Measurements from ENCODE around the gene LCK. TPM values are rescaled to one million over a fixed set of nuclear protein-coding genes. Genes with fewer than 3 reads are reported as not detected.
"Not testable (repeated sequence)": the region's sequence is repeated elsewhere in the genome, so short reads cannot be mapped to it uniquely, and the experiment has no call there.

The LCK gene
- total RNA-seq, 1 donor from 2014 or later, result 1.8 TPM

GRCh38 chr1:32273391-32274208, 22.5 kb downstream of the LCK start:
- DNase-seq (ENCODE audit: low spot score), result no peak

GRCh38 chr1:32274646-32275340, 23.7 kb downstream of the LCK start:
- DNase-seq (ENCODE audit: low spot score), result no peak

DNA sequence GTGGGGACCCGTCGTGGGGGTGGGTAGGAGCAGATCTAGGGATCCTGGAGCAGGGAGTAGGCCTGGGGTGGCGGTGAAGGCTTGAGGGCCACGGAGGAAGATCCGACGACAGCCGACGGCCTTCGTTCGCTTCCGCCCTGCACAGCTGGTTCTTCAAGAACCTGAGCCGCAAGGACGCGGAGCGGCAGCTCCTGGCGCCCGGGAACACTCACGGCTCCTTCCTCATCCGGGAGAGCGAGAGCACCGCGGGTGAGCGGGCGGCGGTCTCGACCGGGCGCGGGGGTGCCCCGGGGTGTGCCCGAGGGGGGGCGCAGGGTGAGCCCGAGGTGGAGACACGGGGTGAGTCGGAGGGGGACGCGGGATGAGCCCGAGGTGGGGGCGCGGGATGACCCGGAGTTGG, 24.4 kb downstream of the LCK start:
- no peak for DNase-seq (ENCODE audit: low spot score)

DNA sequence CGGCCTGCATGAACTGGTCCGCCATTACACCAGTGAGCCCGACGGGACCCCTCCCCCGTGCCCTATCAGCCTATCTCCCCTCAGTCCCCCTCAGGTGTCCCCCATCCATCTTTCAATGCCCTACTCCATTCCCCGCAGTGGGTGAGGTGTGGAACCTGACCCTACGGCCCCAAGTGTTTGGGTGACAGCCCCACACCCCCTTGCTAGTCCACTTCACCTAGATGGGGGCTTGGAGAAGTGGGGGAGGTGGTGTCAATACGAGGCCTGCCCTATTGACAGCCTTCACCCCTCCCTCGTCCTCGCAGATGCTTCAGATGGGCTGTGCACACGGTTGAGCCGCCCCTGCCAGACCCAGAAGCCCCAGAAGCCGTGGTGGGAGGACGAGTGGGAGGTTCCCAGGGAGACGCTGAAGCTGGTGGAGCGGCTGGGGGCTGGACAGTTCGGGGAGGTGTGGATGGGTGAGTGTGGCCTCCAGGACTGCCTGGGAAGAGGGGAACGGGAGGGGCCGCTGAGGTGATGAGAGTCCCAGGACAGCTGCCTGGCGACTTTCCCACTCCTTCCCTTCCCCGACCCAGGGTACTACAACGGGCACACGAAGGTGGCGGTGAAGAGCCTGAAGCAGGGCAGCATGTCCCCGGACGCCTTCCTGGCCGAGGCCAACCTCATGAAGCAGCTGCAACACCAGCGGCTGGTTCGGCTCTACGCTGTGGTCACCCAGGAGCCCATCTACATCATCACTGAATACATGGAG, 25.1 kb downstream of the LCK start:
- DNase-seq (ENCODE audit: low spot score), result no peak

- DNase-seq (ENCODE audit: low spot score), result not testable (repeated sequence)
Observed at GRCh38 chr1:32284777-32285176, 33.7 kb downstream of the LCK start.

DNA sequence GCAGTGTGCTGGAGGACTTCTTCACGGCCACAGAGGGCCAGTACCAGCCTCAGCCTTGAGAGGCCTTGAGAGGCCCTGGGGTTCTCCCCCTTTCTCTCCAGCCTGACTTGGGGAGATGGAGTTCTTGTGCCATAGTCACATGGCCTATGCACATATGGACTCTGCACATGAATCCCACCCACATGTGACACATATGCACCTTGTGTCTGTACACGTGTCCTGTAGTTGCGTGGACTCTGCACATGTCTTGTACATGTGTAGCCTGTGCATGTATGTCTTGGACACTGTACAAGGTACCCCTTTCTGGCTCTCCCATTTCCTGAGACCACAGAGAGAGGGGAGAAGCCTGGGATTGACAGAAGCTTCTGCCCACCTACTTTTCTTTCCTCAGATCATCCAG, 34.6 kb downstream of the LCK start:
- DNase-seq (ENCODE audit: low spot score), result no peak

- DNase-seq (ENCODE audit: low spot score), result no peak
Observed at GRCh38 chr1:32286763-32287162, 35.7 kb downstream of the LCK start.

- DNase-seq (ENCODE audit: low spot score), result no peak
Observed at GRCh38 chr1:32289256-32289655, 38.2 kb downstream of the LCK start.

DNA sequence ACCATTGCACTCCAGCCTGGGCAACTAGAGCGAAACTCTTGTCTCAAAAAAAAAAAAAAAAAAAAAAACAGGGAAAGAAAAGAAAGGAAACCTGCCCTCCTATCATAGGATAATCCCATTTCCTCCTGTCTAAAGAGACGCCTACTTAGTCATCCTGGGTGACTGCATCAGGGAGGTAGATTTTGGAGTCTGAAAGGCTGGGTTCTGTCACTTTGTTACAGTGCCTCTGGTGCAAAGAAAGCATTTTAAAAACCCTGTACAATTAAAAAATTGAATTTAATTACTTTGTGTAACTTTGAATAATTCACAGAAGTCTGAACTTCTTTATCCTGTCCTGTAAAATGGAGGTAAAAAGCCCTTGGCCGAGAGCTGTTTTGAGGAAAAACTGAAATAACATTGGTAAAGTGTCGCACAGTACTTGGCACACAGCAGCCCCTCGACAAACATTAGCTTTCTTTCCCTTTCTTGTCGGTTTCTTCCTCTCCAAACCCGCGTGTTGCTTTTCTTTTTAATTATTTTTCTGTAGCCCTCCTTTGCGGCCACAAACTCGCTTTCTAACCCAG, 40.2 kb downstream of the LCK start:
- no peak for DNase-seq (ENCODE audit: low spot score)

DNA sequence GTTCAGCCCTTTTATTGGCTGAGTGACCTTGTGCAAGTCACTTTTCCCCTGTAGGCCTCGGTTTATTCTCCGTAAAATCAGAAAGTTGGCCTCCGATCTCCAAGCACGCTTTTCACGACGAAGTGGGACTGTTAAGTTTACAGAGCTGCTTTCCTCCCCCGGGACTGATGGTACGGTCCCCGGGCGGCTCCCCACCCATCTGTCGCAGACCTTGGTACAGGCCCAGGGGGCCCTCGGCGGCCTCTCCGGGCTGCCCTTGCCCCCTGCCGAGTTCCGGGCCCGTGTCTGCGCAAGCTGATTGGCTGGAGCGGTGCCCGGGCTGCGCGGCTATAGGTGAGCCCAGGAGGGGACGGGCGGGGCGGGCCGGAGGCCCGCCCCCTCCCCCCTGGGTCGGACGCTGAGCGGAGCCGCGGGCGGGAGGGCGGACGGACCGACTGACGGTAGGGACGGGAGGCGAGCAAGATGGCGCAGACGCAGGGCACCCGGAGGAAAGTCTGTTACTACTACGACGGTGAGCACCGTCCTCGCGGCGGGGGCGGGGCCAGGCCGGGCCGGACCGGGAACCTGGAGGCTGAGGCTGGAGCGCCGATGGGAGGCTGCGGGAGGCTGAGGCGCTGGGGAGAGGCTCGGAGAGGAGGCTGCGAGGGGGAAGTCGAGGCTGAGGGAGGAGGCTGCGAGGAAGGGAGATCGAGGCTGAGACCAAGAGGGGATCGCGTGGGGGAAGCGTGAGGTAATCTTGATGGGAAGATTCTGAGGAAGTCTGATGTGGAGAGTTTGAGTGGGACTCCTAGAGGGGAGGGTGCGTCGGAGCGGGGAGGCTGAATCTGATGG, 40.9 kb downstream of the LCK start, which contains the start of gene HDAC1:
TSS of gene HDAC1 (plus strand) at position 376 of the 831 bp plus-strand sequence. CDS start at position 463, 87 bp downstream.
- peak; percentile 97 for DNase-seq (ENCODE audit: low spot score)

DNA sequence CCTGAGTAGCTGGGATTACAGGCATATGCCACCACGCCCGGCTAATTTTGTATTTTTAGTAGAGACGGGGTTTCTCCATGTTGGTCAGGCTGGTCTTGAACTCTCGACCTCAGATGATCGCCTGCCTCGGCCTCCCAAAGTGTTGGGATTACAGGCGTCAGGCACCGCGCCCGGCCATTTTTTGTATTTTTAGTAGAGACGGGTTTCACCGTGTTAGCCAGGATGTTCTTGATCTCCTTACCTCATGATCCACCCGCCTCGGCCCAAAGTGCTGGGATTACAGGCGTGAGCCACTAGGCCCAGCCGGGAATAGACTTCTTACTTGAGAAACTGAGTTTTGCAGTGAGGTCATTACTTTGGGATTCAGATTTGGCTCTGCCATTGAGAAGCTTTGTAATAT, 47.1 kb downstream of the LCK start:
- DNase-seq (ENCODE audit: low spot score), result not testable (repeated sequence)

DNA sequence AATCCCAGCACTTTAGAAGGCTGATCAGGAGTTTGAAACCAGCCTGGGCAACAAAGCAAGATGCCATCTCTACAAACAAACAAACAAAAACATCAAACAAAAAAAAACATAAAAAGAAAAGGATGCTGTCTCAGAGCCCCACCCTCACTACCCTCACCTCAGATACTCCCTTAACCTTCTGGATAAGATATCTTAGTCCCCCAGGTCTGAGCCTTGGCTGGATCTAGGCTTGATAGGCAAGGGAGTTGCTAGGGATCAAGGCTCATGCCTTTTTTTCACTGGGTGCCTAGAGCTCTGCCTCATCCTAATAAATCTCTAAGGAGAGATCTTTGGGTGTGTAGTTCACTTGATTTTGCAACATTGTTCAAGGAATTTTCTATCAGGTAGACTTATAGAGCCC, 48.3 kb downstream of the LCK start:
- DNase-seq (ENCODE audit: low spot score), result no peak

GRCh38 chr1:32303358-32303757, 52.3 kb downstream of the LCK start:
- DNase-seq (ENCODE audit: low spot score), result no peak

GRCh38 chr1:32303997-32304622, 53.0 kb downstream of the LCK start:
- DNase-seq (ENCODE audit: low spot score), result no peak

DNA sequence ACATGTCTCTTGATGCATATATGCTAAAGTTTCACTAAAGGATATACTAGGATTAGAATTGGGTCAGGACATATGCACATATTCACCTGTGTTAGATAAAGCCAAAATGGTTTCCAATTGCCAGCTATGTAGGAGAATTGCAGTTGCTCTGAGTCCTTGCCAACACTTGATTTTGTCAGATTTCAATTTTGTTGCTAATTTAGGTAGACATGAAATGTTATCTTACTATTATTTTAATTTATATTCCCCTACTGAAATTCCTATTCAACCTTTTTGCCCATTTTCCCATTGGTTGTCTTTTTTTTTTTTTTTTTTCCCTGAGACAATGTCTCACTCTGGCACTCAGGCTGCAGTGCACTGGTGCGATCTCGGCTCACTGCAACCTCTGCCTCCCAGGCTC, 54.2 kb downstream of the LCK start:
- no peak for DNase-seq (ENCODE audit: low spot score)

DNA sequence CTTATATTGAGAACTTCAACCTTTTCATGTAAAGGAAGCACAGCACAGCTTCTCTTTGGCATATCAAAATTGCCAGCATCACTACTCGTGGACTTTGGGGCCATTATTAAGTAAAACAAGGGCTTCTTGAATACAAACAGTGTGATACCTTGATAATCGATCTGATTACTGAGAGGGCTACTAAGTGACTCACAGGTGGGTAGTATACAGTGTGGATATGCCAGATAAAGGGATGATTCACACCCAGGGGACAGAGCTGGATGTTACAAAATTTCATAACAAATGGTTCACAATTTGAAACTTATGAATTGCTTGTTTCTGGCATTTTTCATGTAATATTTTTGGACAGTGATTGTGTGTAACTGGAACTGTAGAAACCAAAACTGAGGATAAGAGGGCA, 56.3 kb downstream of the LCK start:
- DNase-seq (ENCODE audit: low spot score), result no peak

DNA sequence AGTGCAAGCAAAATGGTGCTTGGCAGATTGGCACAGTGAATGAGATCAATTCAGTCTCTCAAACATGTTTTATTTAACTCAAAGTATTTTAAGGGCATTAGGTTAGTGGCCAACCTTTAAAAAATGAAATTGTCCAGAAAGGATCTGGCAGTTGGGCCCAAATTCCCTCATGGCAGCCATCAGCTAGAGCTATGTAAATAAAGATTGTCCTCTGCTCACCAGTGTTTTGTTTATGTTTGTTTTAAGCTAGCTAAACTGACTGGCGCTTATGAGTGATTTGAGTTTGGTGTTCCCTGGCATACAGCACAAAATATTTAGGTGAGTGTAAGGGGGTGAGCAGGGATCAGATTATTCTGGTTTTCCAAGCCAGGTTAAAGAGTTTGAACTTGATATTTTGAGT, 58.9 kb downstream of the LCK start:
- DNase-seq (ENCODE audit: low spot score), result no peak

- DNase-seq (ENCODE audit: low spot score), result no peak
Observed at GRCh38 chr1:32311709-32312393, 60.8 kb downstream of the LCK start.

- no peak for DNase-seq (ENCODE audit: low spot score)
Observed at GRCh38 chr1:32316903-32317277, 65.8 kb downstream of the LCK start.
